Measurements from ENCODE around the gene FGD4.
"Not testable (repeated sequence)": the region's sequence is repeated elsewhere in the genome, so short reads cannot be mapped to it uniquely, and the experiment has no call there.

Gene FGD4

DNA sequence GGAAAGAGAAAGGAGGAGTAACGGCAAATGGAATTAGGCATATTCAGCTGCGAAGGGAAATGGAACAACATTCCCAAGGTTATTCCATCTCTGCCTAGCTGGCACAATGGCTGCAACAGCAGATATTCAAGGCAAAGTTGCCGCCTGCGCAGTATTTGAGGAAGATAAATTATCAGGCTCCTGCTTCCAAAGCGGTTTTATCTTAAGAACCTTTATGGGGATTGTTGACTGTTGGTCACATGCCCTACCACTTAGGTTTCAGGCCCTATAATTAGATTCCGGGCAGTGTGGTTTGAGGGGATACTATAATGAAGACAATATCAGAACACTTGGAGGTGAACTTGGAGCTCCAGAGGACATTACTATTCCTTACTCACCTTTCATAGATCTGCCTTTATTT lies 99.7 kb downstream of the FGD4 start:
- no peak for DNase-seq

DNA sequence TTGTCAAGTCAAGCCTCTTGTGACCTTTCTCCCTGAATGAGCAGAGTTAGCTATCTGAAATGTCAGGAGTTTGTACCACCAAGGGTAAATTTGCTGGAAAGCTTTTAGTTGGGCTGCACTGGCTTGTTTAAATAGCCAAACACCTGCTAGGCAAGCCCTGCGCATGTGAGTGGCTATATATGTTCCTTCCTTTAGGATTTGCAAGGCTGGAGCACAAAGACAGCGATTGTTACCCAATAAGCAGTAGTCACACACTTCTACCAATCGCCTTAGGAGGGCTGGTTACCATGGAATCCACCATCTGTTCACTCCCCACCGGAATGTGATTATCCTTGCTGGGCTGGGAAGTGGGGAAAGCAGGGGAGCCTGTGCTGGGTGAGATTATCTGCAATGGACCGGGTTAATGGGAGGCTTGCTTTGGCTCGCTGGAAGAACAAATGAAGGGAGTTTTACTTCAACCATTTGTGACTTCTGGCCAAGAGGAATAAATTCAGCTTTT lies 102.5 kb downstream of the FGD4 start:
- DNase-seq: peak; percentile 87

DNA sequence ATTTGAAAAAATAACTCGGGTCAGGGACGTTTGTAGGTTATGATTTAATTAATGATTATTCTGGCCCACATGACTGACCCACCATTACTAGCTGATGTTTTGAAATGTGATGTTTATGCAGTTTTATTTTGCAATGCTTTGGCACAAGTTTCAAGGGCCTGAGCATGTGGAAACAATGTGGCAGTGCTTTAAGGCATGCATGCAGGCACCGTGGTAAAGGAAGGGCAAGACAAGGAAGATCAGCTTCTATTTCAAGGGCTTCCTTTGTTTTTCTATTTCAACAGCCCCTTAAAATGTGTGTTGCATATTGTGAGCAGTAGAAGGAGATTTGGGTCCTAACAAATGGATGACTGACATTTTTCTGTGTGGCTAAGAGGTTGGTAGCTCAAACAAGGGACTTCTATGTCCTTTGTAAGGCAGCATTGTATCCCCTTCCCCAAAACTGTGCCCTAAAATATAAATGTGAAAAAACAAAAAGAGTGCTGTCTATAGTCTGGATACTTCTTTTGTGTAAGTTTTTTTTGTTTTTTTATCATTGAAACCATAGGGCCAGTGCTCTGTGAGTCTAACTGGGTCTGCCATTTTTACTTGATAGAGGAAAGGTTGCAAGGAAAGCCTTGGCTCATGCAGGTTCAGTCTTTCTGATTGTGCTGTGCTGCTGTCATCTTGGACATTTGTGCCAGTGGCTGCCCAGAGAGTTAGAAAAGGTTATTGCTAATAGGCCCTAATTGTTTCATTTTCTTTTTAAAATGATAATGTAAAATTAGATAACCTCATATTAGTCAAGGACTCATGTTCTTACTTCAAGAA lies 103.5 kb downstream of the FGD4 start:
- DNase-seq: no peak

DNA sequence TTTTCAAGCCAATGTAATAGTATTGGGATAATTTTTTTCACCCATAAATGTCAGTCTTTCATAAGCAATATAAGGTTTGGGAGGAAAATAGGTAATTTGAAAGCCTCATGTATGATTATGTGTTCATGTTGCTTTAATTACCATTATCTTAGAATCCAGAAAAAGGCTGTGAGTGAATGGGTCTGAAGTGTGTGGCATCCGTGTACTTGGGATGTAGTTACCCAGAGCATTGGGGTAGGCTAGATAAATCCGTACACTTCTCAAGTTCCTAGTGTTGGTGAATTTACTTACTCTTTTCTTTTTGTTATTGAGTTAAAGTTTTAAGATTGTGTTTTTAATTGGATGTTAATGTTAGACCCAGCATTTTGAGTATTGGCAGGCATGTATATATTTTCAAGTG lies 104.4 kb downstream of the FGD4 start:
- no peak for DNase-seq

DNA sequence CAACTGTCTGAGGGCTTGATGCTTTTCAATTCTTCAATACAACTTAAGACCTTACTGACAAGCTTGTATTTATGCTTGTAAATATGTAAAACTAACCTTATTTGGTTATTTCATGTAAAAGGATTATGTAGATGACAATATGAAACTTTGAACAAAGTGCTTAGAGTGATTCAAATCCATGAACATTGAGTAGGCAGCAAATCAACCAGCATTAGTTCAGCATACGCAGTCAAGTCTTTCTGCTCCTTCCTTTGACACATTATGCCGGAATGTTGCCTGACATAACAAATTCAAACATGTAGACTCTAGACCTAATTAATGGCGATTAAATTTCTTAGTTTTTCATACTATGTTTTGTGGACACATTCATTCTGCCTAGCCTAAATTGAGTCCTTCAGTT lies 105.2 kb downstream of the FGD4 start:
- no peak for DNase-seq

DNA sequence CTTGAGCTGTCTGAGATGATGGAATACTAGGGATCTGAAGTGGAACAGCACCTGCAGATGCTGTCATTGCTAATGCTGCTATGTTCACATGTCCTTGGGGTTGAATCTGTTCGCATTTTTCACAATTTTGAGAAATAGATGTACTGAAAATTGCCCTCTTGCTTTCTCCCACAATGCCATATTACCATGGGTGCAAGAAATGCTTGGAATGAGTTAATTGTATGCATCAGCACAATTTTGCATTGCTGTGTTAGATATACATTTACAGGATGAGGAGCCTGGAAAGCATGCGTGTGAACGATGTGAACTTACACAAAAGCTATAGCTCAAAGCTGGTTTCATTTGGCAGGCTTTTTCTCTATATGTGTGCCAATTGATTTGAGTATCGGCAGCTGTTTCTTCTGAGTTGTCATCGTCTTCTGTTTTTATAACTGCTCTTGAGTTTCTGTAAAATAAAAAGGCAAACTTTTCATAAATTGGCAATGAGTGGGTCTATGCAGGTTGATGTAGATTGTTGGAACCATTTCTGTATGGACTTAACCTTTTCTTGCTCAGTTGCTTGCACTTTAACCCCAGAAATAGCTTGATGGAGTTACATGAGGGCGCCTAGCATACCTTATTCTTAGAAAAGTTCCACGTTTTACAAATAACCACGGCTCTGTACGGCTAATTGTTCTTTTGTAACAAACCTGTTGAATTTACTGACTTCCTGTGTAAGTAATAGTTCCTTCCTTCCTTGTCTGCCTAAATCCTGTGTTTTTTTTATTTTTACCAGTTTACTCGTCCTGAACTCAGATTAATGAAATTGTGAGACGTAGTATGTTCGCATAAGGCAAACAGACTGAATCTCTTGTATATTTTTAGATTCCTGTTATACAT lies 105.9 kb downstream of the FGD4 start:
- no peak for DNase-seq

DNA sequence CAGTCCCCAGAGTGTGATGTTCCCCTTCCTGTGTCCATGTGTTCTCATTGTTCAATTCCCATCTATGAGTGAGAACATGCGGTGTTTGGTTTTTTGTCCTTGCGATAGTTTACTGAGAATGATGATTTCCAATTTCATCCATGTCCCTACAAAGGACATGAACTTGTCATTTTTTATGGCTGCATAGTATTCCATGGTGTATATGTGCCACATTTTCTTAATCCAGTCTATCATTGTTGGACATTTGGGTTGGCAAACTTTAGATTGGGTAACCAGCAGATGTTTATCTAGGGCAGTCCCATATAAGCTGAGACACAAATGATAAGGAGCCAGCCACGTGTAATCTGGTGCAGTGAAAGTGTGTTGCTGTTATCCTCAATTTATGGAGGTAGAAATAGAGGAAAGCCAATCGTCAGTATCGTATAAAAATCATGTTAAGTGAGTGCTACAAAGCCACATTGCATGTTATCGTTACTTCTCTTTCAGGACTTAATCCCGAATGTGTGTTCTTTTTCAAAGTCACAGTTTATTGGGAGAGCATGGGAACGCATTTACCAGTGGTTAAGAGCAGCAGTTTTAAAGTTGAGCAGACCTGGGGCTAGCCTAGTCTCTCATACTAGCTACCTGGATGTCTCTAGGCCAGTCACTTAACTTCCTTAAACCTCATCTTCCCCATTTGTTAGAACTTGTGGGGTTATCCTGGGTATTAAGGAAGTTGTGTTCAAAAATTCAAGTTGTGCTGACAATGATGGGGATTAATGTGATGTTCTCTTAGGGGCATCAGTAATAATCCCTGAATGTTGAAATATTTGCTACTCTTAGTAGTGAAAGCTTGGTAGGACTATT lies 108.0 kb downstream of the FGD4 start:
- not testable (repeated sequence) for DNase-seq

DNA sequence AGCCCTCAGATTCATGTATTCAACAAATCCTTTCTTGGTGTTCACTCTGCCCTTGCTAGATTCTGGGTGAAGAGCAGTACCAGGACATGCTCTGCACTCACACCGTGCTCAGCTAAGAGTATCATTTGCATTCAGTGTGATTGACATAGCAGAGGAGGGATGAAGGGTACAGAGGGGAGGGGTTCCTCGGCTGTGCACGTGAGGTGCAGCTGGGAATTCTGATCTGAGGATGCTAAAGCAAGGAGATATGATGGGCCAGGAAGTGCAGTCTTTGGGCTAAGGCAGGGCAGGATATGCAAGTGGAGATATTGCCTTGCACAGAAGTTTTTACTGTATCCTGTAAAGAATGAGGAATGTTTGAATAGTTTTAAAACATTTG lies 108.6 kb downstream of the FGD4 start:
- no peak for DNase-seq

DNA sequence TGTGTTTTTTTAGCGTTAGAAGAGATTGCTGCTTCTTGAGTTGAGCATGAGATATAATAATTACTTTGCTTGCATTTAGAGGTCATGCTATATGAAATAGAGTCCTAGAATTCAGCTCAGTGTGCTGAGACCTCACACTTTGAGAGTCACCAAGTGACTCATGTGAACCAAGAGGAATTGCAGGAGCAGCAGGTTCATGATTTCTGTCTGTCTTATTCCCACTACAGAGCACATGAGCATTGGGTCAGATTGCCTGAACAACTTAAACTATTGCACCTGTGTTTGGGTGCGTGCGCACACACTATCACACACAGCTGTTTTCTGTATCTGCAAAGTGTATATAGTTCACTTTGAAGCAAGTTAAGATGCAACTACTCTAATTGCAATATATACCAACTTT lies 109.3 kb downstream of the FGD4 start:
- DNase-seq: no peak

DNA sequence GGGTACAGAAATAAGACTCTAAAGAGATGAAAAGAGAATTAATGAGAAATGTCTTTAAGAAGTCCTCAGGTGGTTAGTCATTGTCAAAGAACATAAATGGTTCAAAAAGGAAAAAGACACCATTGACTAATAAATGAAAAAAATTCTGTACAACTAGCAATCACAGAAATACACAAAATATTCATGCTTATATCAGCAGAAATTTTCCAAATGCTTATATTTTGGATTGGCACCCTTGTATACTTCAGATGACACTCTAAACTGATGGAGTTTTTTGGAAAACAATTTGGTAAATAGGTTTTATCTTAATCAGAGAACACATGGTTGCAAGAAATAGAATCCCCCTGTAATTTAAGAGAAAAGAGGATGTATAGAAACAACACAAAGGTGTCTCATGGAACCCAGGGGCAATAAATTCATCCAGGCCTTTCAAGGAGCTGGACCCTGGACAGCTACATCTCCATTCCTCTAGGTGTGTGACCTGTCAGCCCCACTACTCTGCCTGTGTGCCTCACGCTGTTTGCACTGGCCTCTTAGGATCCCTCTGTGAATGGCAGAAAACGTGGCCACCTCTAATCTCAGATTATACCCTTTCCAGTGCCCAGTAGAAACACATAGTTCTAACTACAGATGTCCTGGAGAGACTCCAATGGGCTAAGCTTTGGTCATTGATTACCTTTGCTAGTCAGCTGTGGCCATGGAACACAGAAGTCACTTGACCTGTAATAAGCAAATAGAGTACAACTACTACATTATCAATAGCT lies 110.2 kb downstream of the FGD4 start:
- DNase-seq: no peak

DNA sequence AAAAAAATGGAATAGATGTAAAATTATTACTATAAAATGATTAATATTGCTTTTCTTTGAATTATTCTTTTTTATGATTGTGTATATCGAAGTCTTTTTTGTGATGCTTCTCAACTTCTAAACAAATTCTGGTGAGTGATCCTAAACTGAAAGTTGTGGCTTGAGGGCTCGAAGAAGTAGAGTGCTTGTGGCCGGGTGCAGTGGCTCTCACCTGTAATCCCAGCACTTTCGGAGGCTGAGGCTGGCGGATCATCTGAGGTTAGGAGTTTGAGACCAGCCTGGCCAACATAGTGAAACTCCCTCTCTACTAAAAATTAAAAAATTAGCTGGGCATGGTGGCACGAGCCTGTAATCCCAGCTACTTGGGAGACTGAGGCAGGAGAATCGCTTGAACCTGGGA lies 112.6 kb downstream of the FGD4 start:
- not testable (repeated sequence) for DNase-seq

DNA sequence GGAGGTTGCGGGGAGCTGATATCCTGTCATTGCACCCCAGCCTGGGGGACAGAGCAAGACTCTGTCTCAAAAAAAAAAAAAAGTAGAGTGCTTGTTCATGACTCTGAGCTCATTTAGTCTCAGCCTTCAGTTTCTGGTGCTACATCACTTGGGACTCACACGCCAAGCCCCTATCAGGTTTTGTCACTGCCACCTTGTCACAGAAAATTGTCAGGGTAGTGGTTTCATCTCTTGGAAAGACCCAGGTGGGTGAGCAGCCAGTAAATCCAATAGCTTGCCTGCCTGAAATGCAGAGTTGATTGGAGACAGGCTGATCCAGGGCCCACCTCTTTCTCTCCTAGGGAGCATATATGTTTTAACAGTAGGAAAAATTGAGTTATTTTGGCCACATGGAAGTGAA lies 113.0 kb downstream of the FGD4 start:
- DNase-seq: no peak

DNA sequence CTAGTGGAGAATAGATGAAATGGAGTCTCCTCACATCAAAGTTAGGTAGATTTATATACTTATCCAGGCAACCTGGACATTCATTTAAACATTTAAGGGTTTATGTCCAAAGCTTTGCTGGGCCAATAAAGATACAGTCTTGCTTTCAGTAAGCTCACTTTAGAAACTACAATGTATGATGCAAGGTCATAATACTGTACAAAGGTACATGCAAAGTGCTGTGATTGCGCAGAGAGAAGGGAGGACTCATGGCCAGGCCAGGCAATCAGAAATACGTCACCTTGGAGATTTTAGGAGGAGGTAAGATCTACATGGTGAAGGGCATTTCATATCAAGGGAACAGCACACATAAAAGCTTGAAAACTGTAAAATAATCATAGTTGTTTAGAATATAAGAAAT lies 113.6 kb downstream of the FGD4 start:
- no peak for DNase-seq

DNA sequence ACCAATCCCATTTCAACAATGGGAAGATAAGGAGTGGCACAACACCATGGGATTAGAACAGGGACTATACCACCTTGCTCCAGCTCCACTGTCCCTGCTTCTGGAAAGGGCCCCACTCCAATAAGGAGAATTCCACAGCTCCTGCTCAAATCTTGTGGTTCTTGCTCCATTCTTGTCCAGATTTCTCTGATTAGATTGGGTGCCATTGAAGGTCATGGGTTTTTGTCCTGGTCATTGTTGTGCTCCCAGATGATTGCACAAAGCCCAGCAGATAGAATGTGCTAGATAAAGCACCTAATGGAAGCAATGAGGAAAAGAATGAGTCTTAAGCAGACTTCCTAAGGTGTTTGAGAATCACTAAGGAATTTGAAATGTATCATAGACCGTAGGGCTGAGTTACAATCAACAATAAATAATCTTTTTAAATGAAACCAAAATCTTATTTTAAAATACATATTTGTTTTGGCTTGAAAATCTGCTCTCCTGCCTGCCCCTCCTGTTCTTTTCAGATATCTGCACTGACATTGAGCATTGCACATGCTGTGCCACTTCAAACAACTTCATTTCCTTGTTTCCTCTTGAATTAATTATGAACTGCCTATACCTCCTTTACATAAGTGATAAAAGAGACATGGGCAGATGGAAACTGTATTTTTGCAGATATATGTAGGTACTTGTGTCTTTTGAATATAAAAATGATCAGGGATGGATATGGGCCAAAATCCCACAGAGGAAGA lies 115.9 kb downstream of the FGD4 start:
- no peak for DNase-seq

DNA sequence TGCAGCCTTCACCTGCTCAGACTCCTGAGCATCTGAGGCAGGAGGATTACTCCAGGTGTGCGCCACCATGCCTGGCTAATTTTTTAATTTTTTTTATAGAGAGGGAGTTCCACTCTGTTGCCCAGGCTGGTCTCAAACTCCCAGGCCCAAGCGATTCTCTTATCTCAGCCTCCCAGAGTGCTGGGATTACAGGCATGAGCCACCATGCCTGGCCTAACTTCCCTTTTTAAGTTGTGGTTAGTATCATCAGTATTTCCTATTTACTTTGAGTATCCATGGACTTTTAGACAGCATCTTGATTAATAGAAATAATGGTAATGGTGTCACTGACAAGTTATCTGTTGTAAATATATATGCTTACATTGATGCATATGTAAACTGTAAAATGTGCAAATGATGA lies 116.9 kb downstream of the FGD4 start:
- DNase-seq: no peak

DNA sequence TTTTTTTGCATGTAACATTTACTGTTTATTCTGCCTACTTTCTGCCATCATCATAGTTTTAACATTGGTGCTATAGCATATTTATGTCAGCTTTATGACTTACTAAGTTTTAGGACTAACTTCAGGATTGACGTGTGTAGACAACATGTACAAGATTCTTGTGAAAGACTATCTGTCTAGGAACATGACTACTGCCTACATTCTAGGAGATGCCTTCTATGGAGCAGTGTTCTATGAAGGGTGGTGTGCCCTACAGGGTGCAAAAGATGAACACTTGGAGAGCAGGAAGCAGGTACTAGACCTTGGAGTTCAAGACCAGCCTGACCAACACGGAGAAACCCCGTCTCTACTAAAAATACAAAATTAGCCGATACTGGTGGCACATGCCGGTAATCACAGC lies 118.6 kb downstream of the FGD4 start:
- DNase-seq: no peak

DNA sequence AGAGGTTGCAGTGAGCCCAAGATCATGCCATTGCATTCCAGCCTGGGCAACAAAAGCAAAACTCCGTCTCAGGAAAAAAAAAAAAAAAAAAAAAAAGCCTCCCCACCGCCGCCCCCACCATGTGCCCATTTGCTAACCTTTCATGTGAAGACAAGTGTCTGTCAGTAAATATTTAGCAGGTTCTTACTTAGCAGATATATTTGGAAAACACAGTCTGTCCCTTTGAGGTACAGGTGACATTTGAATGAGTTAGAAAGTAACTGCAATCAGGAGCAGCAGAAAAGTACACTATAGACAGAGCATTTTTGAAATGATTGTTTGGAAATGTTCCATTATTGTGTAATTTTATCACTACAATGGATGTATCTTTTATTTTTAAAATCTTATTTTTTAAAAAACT lies 119.7 kb downstream of the FGD4 start:
- no peak for DNase-seq

DNA sequence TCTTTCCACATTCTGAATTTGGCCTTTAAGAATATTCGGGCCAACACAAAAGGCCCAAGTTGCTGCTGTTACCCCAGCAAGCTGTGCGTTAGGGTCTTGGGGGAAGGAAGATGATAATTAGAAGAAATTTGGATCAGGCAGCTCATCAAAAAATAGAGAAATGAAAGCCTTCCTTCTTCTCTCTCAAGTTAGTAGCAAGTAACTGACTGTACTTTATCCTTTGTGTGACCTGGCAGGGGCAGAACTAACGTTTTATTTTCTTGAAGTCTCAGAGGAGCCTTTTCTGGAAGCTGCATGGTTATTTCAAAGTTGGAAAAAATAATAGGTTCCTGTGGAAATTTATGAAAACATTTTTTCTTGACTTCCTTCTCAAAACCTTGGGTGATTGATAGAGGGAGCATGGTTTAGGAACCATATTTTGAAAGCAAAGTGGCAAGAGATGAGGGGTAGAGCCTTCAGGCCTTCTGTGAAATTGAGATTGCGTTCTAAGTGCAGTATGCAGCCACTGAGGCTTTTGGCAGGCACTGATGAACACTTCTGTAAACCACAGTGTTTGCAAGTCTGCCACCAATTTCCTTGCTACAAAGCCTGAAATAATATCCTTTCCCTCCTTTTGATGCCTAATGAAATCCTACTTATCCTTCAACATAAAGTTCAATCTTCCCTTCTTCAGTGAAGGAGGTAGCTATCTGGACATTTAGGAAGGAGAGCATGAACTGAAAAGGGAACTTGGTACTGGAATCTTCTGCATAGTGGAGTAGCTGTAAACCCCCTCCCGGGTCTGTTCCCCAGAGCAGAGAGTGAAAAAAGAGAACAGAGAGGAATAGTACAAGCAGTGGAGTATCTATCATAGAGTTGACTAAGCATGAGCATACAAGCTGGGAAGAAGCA lies 123.2 kb downstream of the FGD4 start:
- DNase-seq: no peak

DNA sequence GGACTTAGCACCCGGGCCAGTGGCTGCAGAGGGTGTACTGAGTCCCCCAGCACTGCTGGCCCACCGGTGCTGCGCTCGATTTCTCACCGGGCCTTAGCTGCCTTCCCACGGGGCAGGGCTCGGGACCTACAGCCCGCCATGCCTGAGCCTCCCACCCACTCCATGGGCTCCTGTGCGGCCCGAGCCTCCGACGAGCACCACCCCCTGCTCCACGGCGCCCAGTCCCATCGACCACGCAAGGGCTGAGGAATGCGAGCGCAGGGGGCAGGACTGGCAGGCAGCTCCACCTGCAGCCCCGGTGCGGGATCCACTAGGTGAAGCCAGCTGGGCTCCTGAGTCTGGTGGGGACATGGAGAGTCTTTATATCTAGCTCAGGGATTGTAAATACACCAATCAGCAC lies 126.4 kb downstream of the FGD4 start:
- DNase-seq: not testable (repeated sequence)

DNA sequence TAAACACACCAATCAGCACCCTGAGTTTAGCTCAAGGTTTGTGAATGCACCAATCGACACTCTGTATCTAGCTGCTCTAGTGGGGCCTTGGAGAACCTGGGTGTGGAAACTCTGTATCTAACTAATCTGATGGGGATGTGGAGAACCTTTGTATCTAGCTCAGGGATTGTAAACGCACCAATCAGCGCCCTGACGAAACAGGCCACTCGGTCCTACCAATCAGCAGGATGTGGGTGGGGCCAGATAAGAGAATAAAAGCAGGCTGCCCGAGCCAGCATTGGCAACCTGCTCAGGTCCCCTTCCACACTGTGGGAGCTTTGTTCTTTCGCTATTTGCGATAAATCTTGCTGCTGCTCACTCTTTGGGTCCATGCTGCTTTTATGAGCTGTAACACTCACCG lies 127.0 kb downstream of the FGD4 start:
- not testable (repeated sequence) for DNase-seq

DNA sequence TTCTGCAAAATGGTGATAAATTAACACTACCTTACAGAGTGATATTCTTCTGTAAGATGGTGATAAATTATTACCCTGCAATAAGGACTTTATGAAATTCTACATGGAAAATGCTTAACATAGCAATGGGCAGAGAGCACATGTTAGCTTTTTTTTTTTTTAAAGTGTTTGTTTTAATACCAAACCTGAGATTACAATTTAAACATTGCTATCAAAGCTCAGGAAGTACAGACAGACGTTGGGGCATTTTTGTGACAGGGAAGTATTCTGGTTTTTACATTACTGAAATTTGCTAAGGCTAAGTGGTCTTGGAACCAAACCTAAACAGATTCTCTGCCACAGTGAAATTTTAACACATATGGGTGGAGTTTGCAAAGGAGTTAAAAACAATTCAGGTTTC lies 133.1 kb downstream of the FGD4 start:
- no peak for DNase-seq
